SU-DHL-6 (cell line): ENCODE data around the gene SLC22A1.
"Not testable (repeated sequence)": the region's sequence is repeated elsewhere in the genome, so short reads cannot be mapped to it uniquely, and the experiment has no call there.

Source experiments
- H2AFZ ChIP-seq: fragments of 200-600 bp; sonication (generic); 2 replicates; pipeline ENCODE4 v1.6.1; 2014; ENCODE audit warnings: low read depth, mild to moderate bottlenecking, moderate library complexity, mixed read lengths, antibody characterized with exemption, low read length; ENCODE audit not compliant: severe bottlenecking
- H3F3A ChIP-seq: fragments of 200-600 bp; shearing (Covaris generic); 2 replicates; pipeline ENCODE4 v1.6.0; 2016; ENCODE audit warnings: antibody characterized with exemption, mild to moderate bottlenecking; ENCODE audit not compliant: insufficient read depth
- H3K27ac ChIP-seq: fragments of 200-600 bp; sonication (generic); 2 replicates; pipeline ENCODE4 v1.5.1; 2016; ENCODE audit warnings: low read depth, mild to moderate bottlenecking, low read length, moderate library complexity, mixed read lengths
- H3K27me3 ChIP-seq: fragments of 200-600 bp; sonication (generic), shearing (Covaris generic); 2 replicates; pipeline ENCODE4 v1.6.0; 2014; ENCODE audit warnings: mild to moderate bottlenecking, low read length
- H3K36me3 ChIP-seq: fragments of 200-600 bp; sonication (generic); 2 replicates; pipeline ENCODE4 v1.6.1; 2014; ENCODE audit warnings: mild to moderate bottlenecking, low read length, mixed read lengths
- H3K4me2 ChIP-seq: fragments of 300-600, 200-600 bp; shearing (Covaris generic), sonication (generic); 2 replicates; pipeline ENCODE4 v1.6.0; 2014; ENCODE audit warnings: low read length, low read depth, mild to moderate bottlenecking; ENCODE audit not compliant: poor library complexity, severe bottlenecking
- H3K4me3 ChIP-seq: fragments of 200-600 bp; sonication (generic); 2 replicates; pipeline ENCODE4 v1.5.1; 2014; ENCODE audit warnings: antibody characterized with exemption, low read length, mild to moderate bottlenecking, mixed read lengths; ENCODE audit not compliant: insufficient read depth, poor library complexity, severe bottlenecking
- H3K79me2 ChIP-seq: fragments of 200-600 bp; sonication (generic); 2 replicates; pipeline ENCODE4 v1.6.1; 2014; ENCODE audit warnings: mild to moderate bottlenecking, low read length, moderate library complexity; ENCODE audit not compliant: insufficient read depth
- H3K9ac ChIP-seq: fragments of 200-600 bp; sonication (generic); 2 replicates; pipeline ENCODE4 v1.7.0; 2014; ENCODE audit warnings: mild to moderate bottlenecking, low read length
- H3K9me2 ChIP-seq: fragments of 200-600 bp; sonication (generic); replicated peaks from 2 replicates; pipeline ENCODE4 v1.6.1; 2014; ENCODE audit warnings: low read length; ENCODE audit not compliant: insufficient read depth
- H3K9me3 ChIP-seq: fragments of 200-600 bp; sonication (generic); 2 replicates; pipeline ENCODE4 v1.6.1; 2014; ENCODE audit warnings: low read length, mixed read lengths; ENCODE audit not compliant: insufficient read depth
- H4K20me1 ChIP-seq: fragments of 200-600 bp; sonication (generic); 2 replicates; pipeline ENCODE4 v1.6.1; 2014; ENCODE audit warnings: low read depth, mild to moderate bottlenecking, antibody characterized with exemption, low read length, moderate library complexity, mixed read lengths
- EZH2phosphoT487 ChIP-seq: fragments of 200-600 bp; sonication (generic), shearing (Covaris generic); conservative IDR thresholded peaks from 2 replicates; pipeline ENCODE4 v1.6.1; 2018; ENCODE audit warnings: mild to moderate bottlenecking, antibody characterized with exemption, low read length, moderate library complexity, mixed read lengths
- TF ChIP-seq, protein P1 (sequence below): fragments of 200-600 bp; sonication (generic); IDR thresholded peaks from one replicate; pipeline ENCODE4 v1.5.1; 2017; ENCODE audit warnings: antibody characterized with exemption, mild to moderate bottlenecking, low read length, moderate library complexity; ENCODE audit not compliant: insufficient read depth, poor library complexity, severe bottlenecking

SLC22A1 gene

DNA sequence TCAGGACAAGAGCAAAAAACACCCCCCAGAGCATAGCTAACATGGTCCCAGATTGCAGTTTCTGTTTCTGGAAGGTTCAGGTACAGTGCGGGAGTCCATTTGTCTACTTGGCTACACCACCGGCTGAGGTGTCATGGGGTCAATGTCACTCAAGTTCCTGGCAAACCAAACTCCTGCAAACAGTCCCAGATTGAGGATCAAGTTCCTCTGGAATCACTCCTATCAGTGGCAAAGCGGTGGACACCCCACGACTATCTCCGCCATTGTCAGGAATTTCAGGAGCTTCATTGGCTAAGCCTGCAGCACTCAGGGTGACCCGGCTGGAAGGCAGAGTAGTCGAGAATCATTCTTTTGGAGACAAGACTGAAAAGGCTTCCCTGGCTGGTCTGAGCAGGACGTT, 41.8 kb downstream of the SLC22A1 start:
- Histone ChIP-seq H3K36me3 (no peaks in the 10 kb centered on the region), H3K9me3 (no peaks in the 10 kb centered on the region), H3K9ac (no peak overlapping the region), H3K27me3 (no peaks in the 10 kb centered on the region), H2AFZ (no peak overlapping the region), H3F3A (no peaks in the 10 kb centered on the region), H4K20me1 (no peaks in the 10 kb centered on the region), H3K79me2 (no peaks in the 10 kb centered on the region), H3K4me3 (no peak overlapping the region), H3K4me2 (no peak overlapping the region), H3K27ac (no peak overlapping the region), H3K9me2 (no peaks in the 10 kb centered on the region)
- TF ChIP-seq, protein P1, sequence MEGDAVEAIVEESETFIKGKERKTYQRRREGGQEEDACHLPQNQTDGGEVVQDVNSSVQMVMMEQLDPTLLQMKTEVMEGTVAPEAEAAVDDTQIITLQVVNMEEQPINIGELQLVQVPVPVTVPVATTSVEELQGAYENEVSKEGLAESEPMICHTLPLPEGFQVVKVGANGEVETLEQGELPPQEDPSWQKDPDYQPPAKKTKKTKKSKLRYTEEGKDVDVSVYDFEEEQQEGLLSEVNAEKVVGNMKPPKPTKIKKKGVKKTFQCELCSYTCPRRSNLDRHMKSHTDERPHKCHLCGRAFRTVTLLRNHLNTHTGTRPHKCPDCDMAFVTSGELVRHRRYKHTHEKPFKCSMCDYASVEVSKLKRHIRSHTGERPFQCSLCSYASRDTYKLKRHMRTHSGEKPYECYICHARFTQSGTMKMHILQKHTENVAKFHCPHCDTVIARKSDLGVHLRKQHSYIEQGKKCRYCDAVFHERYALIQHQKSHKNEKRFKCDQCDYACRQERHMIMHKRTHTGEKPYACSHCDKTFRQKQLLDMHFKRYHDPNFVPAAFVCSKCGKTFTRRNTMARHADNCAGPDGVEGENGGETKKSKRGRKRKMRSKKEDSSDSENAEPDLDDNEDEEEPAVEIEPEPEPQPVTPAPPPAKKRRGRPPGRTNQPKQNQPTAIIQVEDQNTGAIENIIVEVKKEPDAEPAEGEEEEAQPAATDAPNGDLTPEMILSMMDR: no peak
- TF ChIP-seq EZH2phosphoT487: no peak

DNA sequence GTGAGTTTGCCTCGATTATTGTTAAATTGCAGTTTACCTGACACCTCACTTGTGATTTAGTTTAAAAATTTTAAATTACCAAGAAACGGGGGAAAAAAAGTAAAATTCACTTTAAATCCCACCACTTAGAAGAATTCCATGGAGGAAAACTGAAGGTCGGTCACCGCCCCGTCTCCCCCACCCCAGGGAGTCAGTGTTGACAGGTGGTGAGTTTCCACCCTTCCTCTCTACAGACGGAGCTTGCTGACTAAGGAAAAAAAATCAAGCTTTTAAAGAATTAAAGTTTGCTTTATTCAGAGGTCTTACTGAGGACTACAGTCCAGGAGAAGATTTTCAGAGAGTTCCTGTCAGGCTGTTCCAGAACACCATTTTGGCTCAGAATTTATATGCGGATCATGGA, 42.3 kb downstream of the SLC22A1 start:
- Histone ChIP-seq H3K9me3 (no peaks in the 10 kb centered on the region), H4K20me1 (no peaks in the 10 kb centered on the region), H3K79me2 (no peaks in the 10 kb centered on the region), H3K27me3 (no peaks in the 10 kb centered on the region), H3F3A (no peaks in the 10 kb centered on the region), H3K27ac (no peak overlapping the region), H3K36me3 (no peaks in the 10 kb centered on the region), H3K4me2 (no peak overlapping the region), H3K4me3 (no peak overlapping the region), H3K9ac (no peak overlapping the region), H2AFZ (no peak overlapping the region), H3K9me2 (no peaks in the 10 kb centered on the region)
- TF ChIP-seq, protein P1: no peak
- TF ChIP-seq EZH2phosphoT487: no peak

DNA sequence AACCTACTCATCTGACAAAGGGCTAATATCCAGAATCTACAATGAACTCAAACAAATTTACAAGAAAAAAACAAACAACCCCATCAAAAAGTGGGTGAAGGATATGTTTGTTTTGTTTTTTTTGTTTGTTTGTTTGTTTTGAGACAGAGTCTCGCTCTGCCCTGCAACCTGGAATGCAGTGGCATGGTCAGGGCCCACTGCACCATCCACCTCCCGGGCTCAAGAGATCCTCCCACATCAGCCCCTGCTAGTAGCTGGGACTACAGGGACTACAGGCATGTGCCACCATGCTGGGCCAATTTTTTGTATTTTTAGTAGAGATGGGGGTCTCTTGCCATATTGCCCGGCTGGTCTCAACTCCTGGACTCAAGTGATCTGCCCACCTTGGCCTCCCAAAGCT, 44.3 kb downstream of the SLC22A1 start:
- not testable (repeated sequence) for H3K36me3 ChIP-seq, H4K20me1 ChIP-seq, H3K9me2 ChIP-seq

DNA sequence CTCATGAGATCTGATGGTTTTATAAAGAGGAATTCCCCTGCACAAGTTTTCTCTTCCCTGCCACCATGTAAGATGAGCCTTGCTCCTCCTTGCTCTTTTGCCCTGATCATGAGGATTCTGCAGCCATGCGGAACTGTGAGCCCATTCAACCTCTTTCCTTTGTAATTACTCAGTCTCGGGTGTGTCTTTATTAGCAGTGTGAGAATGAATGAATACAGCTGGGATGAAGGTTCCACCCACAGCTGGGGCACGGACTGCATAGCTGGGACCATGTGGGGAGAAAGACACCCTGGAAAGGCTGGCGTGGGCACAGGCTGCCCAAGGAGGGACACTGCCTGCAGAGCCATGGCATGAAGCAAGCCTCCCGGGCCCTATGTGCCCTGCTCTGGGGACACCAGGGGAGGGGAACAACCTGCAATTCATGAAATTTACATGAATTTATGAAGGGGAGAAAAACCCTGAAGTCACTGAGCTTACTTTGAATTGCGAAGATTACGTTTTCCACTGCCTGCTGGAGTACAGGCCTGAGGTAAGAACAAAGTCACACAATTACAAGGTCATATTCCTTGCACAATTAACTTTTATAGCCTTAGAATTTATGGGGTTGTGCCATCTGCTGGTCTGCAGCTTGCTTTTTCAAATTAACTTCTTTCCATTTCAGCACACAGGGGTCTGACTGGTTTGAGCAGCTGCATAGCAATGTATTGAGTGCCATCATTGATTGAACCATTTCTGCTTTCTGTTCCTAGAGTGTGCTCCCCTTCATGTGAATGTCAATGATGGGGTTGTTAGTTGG, 46.2 kb downstream of the SLC22A1 start:
- H4K20me1 ChIP-seq: no peaks in the 10 kb centered on the region
- H3K4me3 ChIP-seq: no peak overlapping the region
- no peaks in the 10 kb centered on the region for H3K79me2 ChIP-seq
- no peaks in the 10 kb centered on the region for H3K27me3 ChIP-seq
- no peaks in the 10 kb centered on the region for H3K9me2 ChIP-seq
- H3K9ac ChIP-seq: no peak overlapping the region
- TF ChIP-seq EZH2phosphoT487: no peak
- TF ChIP-seq, protein P1: no peak
- H3K9me3 ChIP-seq: no peaks in the 10 kb centered on the region
- no peak overlapping the region for H2AFZ ChIP-seq
- no peak overlapping the region for H3K27ac ChIP-seq
- no peaks in the 10 kb centered on the region for H3F3A ChIP-seq
- H3K36me3 ChIP-seq: no peaks in the 10 kb centered on the region
- H3K4me2 ChIP-seq: no peak overlapping the region

More for the DNA sequence above, 44.3 kb downstream of the SLC22A1 start:
- not testable (repeated sequence) for H3K27ac ChIP-seq, H3K4me3 ChIP-seq, H2AFZ ChIP-seq, H3K79me2 ChIP-seq, H3K9me3 ChIP-seq, H3K4me2 ChIP-seq, H3K9ac ChIP-seq, H3K27me3 ChIP-seq, H3F3A ChIP-seq
